Putamen (tissue), 1 donor: Measurements from ENCODE around the gene L3HYPDH.
"Not testable (repeated sequence)": the region's sequence is repeated elsewhere in the genome, so short reads cannot be mapped to it uniquely, and the experiment has no call there.

Source experiments
- DNase-seq: peaks from one replicate; pipeline ENCODE4 v3.0.0-alpha.2; 2016; ENCODE audit warnings: low spot score

Gene L3HYPDH

GRCh38 chr14:59478540-59478939 is 5.7 kb downstream of the L3HYPDH start:
- no peak for DNase-seq

- no peak for DNase-seq
Observed at GRCh38 chr14:59475709-59476108, 8.5 kb downstream of the L3HYPDH start.

GRCh38 chr14:59474172-59474571 is 10.0 kb downstream of the L3HYPDH start:
- DNase-seq = no peak

GRCh38 chr14:59465316-59466135 is 18.7 kb downstream of the L3HYPDH start, which contains the start of gene GPR135:
Gene GPR135 (minus strand): TSS chr14:59465380. CDS start chr14:59465226, 154 bp downstream.
- peak; percentile 40 for DNase-seq

- peak; percentile 44 for DNase-seq
Observed at GRCh38 chr14:59464486-59465315, 19.5 kb downstream of the L3HYPDH start.

GRCh38 chr14:59463787-59464485 is 20.3 kb downstream of the L3HYPDH start:
- DNase-seq = no peak

- no peak for DNase-seq
Observed at GRCh38 chr14:59461891-59462290, 22.3 kb downstream of the L3HYPDH start.

GRCh38 chr14:59460378-59460777 is 23.8 kb downstream of the L3HYPDH start:
- DNase-seq = no peak

- no peak for DNase-seq
Observed at GRCh38 chr14:59458486-59458885, 25.7 kb downstream of the L3HYPDH start.

- DNase-seq = no peak
Observed at GRCh38 chr14:59455411-59455810, 28.8 kb downstream of the L3HYPDH start.

- no peak for DNase-seq
Observed at GRCh38 chr14:59454139-59454538, 30.1 kb downstream of the L3HYPDH start.

- DNase-seq = no peak
Observed at GRCh38 chr14:59451849-59452248, 32.4 kb downstream of the L3HYPDH start.

- DNase-seq = no peak
Observed at GRCh38 chr14:59450716-59451115, 33.5 kb downstream of the L3HYPDH start.

- not testable (repeated sequence) for DNase-seq
Observed at GRCh38 chr14:59448673-59449072, 35.5 kb downstream of the L3HYPDH start.

GRCh38 chr14:59439256-59439965 is 44.8 kb downstream of the L3HYPDH start:
- DNase-seq = no peak

- DNase-seq = no peak
Observed at GRCh38 chr14:59438195-59438647, 46.0 kb downstream of the L3HYPDH start.

GRCh38 chr14:59435987-59436386 is 48.2 kb downstream of the L3HYPDH start:
- DNase-seq = no peak

GRCh38 chr14:59435101-59435500 is 49.1 kb downstream of the L3HYPDH start:
- no peak for DNase-seq

GRCh38 chr14:59429790-59430189 is 54.4 kb downstream of the L3HYPDH start:
- no peak for DNase-seq

GRCh38 chr14:59428581-59429012 is 55.6 kb downstream of the L3HYPDH start:
- no peak for DNase-seq
